Subcutaneous adipose tissue (tissue), 4 donors: ENCODE data around the gene NDUFAF5. TPM values are rescaled to one million over a fixed set of nuclear protein-coding genes. Genes with fewer than 3 reads are reported as not detected.

ENCODE experiments used
- CTCF ChIP-seq: fragments of 450-650 bp; IDR thresholded peaks from one replicate; pipeline ENCODE4 v1.5.1; 2016; ENCODE audit warnings: low read depth, mild to moderate bottlenecking, control low read depth, antibody characterized with exemption, moderate library complexity
- total RNA-seq, 4 donors: library from RNA; depleted of rRNA; stranded (reverse); fragments of >200 nt; gene quantifications; one replicate each; pipeline ENCODE4 v1.1.0, GENCODE V29; 2016

NDUFAF5 gene
- total RNA-seq, 4 donors from 2014 or later = 12.3 to 42.4 (median 26.9) TPM

- no peak for TF ChIP-seq CTCF
These were observed 18.9 kb upstream of the NDUFAF5 start for GRCh38 chr20:13765868-13766416.

GRCh38 chr20:13770141-13770540 lies 14.7 kb upstream of the NDUFAF5 start:
- TF ChIP-seq CTCF = no peak

GRCh38 chr20:13771853-13772453 lies 12.9 kb upstream of the NDUFAF5 start:
- no peak for TF ChIP-seq CTCF

- TF ChIP-seq CTCF = no peak
These were observed 12.3 kb upstream of the NDUFAF5 start for GRCh38 chr20:13772529-13772928.

GRCh38 chr20:13775867-13776266 lies 9.0 kb upstream of the NDUFAF5 start:
- TF ChIP-seq CTCF = no peak

GRCh38 chr20:13777171-13777601 lies 7.6 kb upstream of the NDUFAF5 start:
- no peak for TF ChIP-seq CTCF

- TF ChIP-seq CTCF = no peak
These were observed 6.0 kb upstream of the NDUFAF5 start for GRCh38 chr20:13778827-13779226.
